HepG2 (cell line): ENCODE measurements around the gene PNPLA2. TPM values are rescaled to one million over a fixed set of nuclear protein-coding genes. Genes with fewer than 3 reads are reported as not detected.

Experiments used
- ARNT ChIP-seq: fragments of 450-650 bp; IDR thresholded peaks from 2 replicates; pipeline ENCODE4 v1.6.1; 2017
- CAMTA2 ChIP-seq: sonication (generic); formaldehyde crosslinking; IDR thresholded peaks from 2 replicates; pipeline ENCODE4 v1.4.0; 2020; ENCODE audit warnings: mild to moderate bottlenecking, missing genetic modification reagents, borderline replicate concordance
- CENPX ChIP-seq: sonication (generic); formaldehyde crosslinking; IDR thresholded peaks from 2 replicates; pipeline ENCODE4 v1.9.0; 2021; ENCODE audit warnings: mild to moderate bottlenecking, missing genetic modification reagents, moderate library complexity
- ETV5 ChIP-seq: IDR thresholded peaks from 2 replicates; pipeline ENCODE4 v1.6.1; 2018; ENCODE audit warnings: missing biosample characterization, missing genetic modification reagents, inconsistent platforms, borderline replicate concordance
- FOXO1 ChIP-seq: sonication (generic); formaldehyde crosslinking; IDR thresholded peaks from 2 replicates; pipeline ENCODE4 v1.4.0; 2020; ENCODE audit warnings: missing genetic modification reagents
- MXI1 ChIP-seq: IDR thresholded peaks from 3 replicates; pipeline ENCODE4 v1.6.1; 2012; ENCODE audit warnings: low read depth, low read length, inconsistent platforms, borderline replicate concordance
- NR2F1 ChIP-seq, 2 experiments: fragments of 450-650 bp in 1 of 2; formaldehyde crosslinking in 1 of 2; IDR thresholded peaks; 2 replicates each; pipeline versions ENCODE4 v1.5.0 to v1.6.1; 2016 to 2020; ENCODE audit warnings: mild to moderate bottlenecking in 1 of 2, missing compliant biosample characterization in 1 of 2, missing genetic modification reagents in 1 of 2, moderate library complexity in 1 of 2
- PHF8 ChIP-seq: sonication (generic); formaldehyde crosslinking; IDR thresholded peaks from 2 replicates; pipeline ENCODE4 v1.5.0; 2020; ENCODE audit warnings: missing genetic modification reagents
- POGZ ChIP-seq: sonication (generic); formaldehyde crosslinking; IDR thresholded peaks from 2 replicates; pipeline ENCODE4 v1.4.0; 2020; ENCODE audit warnings: mild to moderate bottlenecking, missing genetic modification reagents
- ZBTB38 ChIP-seq: sonication (generic); formaldehyde crosslinking; IDR thresholded peaks from 2 replicates; pipeline ENCODE4 v1.5.1; 2020; ENCODE audit warnings: mild to moderate bottlenecking, missing genetic modification reagents
- ZBTB8A ChIP-seq: sonication (generic); formaldehyde crosslinking; IDR thresholded peaks from 2 replicates; pipeline ENCODE4 v1.4.0; 2020; ENCODE audit warnings: mild to moderate bottlenecking, low read depth, missing genetic modification reagents, borderline replicate concordance
- ZNF205 ChIP-seq: IDR thresholded peaks from 2 replicates; pipeline ENCODE4 v1.6.1; 2018; ENCODE audit warnings: missing biosample characterization, missing genetic modification reagents
- ZNF224 ChIP-seq: sonication (generic); formaldehyde crosslinking; IDR thresholded peaks from 2 replicates; pipeline ENCODE4 v1.5.0; 2020; ENCODE audit warnings: mild to moderate bottlenecking, missing genetic modification reagents
- ZNF318 ChIP-seq: sonication (generic); formaldehyde crosslinking; IDR thresholded peaks from 2 replicates; pipeline ENCODE4 v1.4.0; 2020; ENCODE audit warnings: mild to moderate bottlenecking, missing genetic modification reagents
- ZNF503 ChIP-seq: sonication (generic); formaldehyde crosslinking; IDR thresholded peaks from 2 replicates; pipeline ENCODE4 v1.4.0; 2020; ENCODE audit warnings: missing genetic modification reagents
- ZNF530 ChIP-seq: sonication (generic); formaldehyde crosslinking; IDR thresholded peaks from 2 replicates; pipeline ENCODE4 v1.5.0; 2020; ENCODE audit warnings: low read depth, mild to moderate bottlenecking, missing genetic modification reagents
- ZNF597 ChIP-seq: sonication (generic); formaldehyde crosslinking; IDR thresholded peaks from 2 replicates; pipeline ENCODE4 v1.5.0; 2020; ENCODE audit warnings: missing genetic modification reagents
- ZNF761 ChIP-seq: sonication (generic); formaldehyde crosslinking; conservative IDR thresholded peaks from 2 replicates; pipeline ENCODE4 v1.4.0; 2020; ENCODE audit warnings: mild to moderate bottlenecking, missing genetic modification reagents
- ZNF768 ChIP-seq: sonication (generic); formaldehyde crosslinking; IDR thresholded peaks from 2 replicates; pipeline ENCODE4 v1.4.0; 2020; ENCODE audit warnings: missing genetic modification reagents
- polyA plus RNA-seq, 8 experiments: library from polyadenylated mRNA; depleted of rRNA in 3 of 8; stranded (reverse) in 7 of 8; unstranded in 1 of 8; fragments of >200 nt; fragmentation: Illumina TruSeq in 4 of 8; extraction: Trizol in 4 of 8; gene quantifications; 2 replicates each; pipeline versions ENCODE4 v1.2.1 to v1.2.3, GENCODE V29; 2011 to 2016; ENCODE audit warnings: low read depth in 4 of 8, missing spikeins in 1 of 8, mixed read lengths in 1 of 8; ENCODE audit not compliant: insufficient read depth in 1 of 8
- total RNA-seq, 5 experiments: library from RNA; depleted of rRNA; stranded (reverse); fragments of >200 nt; fragmentation: Illumina TruSeq; extraction: Trizol; gene quantifications; 2 replicates each; pipeline ENCODE4 v1.2.3, GENCODE V29; 2016; ENCODE audit warnings: low read depth in 1 of 5

PNPLA2 gene
- total and polyA plus RNA-seq, 2 of the 13 experiments (the other 11 are each of a cell fraction or from before 2014, with no cell fraction given) = 10.5 to 43.2 TPM

GRCh38 chr11:777288-778255 lies 41.1 kb upstream of the PNPLA2 start, which contains the start of gene GATD1 (continued):
- TF ChIP-seq MXI1 (peak; percentile 75; the same call in 1 of the 3 replicates), ZNF224 (CRISPR knock-in tag) (0 out of 2 replicates have a peak, but pooled peaks have one; percentile 55), CENPX (CRISPR knock-in tag) (no peak), ZBTB8A (no peak), NR2F1 (CRISPR knock-in tag; IDR thresholded peaks at IDR 0.05) (no peak), ZNF761 (CRISPR knock-in tag) (no peak; the same call in 1 of the 2 replicates), ZBTB38 (no peak), ZNF318 (CRISPR knock-in tag) (no peak), ZNF205 (no peak), ZNF768 (CRISPR knock-in tag) (no peak; the same call in 1 of the 2 replicates), PHF8 (CRISPR knock-in tag) (peak; percentile 76), ZNF530 (CRISPR knock-in tag) (no peak), CAMTA2 (no peak), FOXO1 (no peak), ZNF597 (CRISPR knock-in tag) (no peak), ZNF503 (CRISPR knock-in tag) (no peak), ETV5 (CRISPR knock-in tag) (no peak), ARNT (no peak), POGZ (no peak)
